ENCODE measurements around the gene ROCK2.

DNA sequence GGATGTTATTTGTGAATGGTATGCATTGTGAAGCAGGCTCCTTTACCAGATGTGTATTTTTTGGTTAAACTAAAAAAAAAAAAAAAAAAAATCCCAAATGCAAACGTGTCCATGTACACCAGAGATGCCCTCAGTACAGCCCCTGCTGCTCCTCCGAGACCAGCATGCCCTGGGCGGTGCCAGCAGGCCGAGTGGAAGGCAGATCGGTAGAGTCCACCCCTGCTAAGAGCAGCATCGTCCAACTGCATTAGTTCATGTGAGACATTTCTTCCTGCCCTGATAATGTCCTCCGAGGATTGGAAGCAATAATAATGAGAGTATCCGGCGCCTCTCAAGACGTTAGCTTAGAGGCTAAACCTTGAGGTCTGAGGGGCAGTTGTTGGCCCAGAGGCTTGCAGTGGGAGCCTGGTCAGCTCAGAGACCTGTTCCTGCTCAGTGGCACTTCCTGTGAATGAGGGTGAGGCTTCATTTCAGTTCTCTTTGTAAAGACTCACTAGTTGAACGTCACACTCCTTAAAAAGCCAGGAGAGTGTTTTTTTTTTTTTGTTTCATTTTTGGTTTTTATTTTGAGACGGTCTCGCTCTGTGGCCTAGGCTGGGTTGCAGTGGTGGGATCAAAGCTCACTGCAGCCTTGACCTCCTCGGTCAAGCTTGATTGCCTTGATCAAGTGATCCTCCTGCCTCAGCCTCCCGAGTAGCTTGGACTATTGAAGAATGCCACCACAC, 183.5 kb downstream of the ROCK2 start:
- TF ChIP-seq TEAD4 (IDR thresholded peaks at IDR 0.05) (no peak), TAF1 (IDR thresholded peaks at IDR 0.05; ENCODE audit: low read depth) (no peak)
- TF ChIP-seq, protein P1, sequence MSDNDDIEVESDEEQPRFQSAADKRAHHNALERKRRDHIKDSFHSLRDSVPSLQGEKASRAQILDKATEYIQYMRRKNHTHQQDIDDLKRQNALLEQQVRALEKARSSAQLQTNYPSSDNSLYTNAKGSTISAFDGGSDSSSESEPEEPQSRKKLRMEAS (IDR thresholded peaks at IDR 0.05), result no peak
- TF ChIP-seq, protein P2, sequence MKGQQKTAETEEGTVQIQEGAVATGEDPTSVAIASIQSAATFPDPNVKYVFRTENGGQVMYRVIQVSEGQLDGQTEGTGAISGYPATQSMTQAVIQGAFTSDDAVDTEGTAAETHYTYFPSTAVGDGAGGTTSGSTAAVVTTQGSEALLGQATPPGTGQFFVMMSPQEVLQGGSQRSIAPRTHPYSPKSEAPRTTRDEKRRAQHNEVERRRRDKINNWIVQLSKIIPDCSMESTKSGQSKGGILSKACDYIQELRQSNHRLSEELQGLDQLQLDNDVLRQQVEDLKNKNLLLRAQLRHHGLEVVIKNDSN (IDR thresholded peaks at IDR 0.05), result no peak
- TF ChIP-seq, protein P3, sequence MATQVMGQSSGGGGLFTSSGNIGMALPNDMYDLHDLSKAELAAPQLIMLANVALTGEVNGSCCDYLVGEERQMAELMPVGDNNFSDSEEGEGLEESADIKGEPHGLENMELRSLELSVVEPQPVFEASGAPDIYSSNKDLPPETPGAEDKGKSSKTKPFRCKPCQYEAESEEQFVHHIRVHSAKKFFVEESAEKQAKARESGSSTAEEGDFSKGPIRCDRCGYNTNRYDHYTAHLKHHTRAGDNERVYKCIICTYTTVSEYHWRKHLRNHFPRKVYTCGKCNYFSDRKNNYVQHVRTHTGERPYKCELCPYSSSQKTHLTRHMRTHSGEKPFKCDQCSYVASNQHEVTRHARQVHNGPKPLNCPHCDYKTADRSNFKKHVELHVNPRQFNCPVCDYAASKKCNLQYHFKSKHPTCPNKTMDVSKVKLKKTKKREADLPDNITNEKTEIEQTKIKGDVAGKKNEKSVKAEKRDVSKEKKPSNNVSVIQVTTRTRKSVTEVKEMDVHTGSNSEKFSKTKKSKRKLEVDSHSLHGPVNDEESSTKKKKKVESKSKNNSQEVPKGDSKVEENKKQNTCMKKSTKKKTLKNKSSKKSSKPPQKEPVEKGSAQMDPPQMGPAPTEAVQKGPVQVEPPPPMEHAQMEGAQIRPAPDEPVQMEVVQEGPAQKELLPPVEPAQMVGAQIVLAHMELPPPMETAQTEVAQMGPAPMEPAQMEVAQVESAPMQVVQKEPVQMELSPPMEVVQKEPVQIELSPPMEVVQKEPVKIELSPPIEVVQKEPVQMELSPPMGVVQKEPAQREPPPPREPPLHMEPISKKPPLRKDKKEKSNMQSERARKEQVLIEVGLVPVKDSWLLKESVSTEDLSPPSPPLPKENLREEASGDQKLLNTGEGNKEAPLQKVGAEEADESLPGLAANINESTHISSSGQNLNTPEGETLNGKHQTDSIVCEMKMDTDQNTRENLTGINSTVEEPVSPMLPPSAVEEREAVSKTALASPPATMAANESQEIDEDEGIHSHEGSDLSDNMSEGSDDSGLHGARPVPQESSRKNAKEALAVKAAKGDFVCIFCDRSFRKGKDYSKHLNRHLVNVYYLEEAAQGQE (IDR thresholded peaks at IDR 0.05; ENCODE audit: low read depth), result no peak

Measured in Ishikawa (cell line).